GM12878 (cell line): ENCODE measurements around the gene MOGAT2. TPM values are rescaled to one million over a fixed set of nuclear protein-coding genes. Genes with fewer than 3 reads are reported as not detected.

Experiments used
- ATAC-seq: fragments of 200-7000 bp; cut with Tn5 transposase; 3 replicates; pipeline ENCODE4 v1.9.1; 2020; ENCODE audit warnings: mild to moderate bottlenecking, moderate library complexity
- BruUV-seq: library from RNA; stranded (reverse); fragments of 400-500 nt; replicated peaks from 2 replicates; lab custom pipeline; 2021; lab: Mats Ljungman, UMichigan
- CTCF ChIA-PET: fragments of 300-600 bp; sonication (Branson Sonifier 250); formaldehyde crosslinking; extraction: SDS; loops from one replicate; lab custom pipeline; 2021; ENCODE audit warnings: inconsistent platforms; lab: Yijun Ruan, JAX
- POLR2A ChIA-PET: fragments of 350-600 bp; formaldehyde crosslinking; extraction: SDS; loops from one replicate; lab custom pipeline; 2021; ENCODE audit warnings: inconsistent platforms; lab: Charles Lee
- RAD21 ChIA-PET: fragments of 300-600 bp; sonication (Branson Sonifier 250); formaldehyde crosslinking; loops from one replicate; lab custom pipeline; 2023; ENCODE audit warnings: antibody characterized with exemption; ENCODE audit not compliant: unreplicated experiment; lab: Charles Lee
- SMC1A ChIA-PET: fragments of 300-600 bp; sonication (Branson Sonifier 250); formaldehyde crosslinking; loops from one replicate; lab custom pipeline; 2023; ENCODE audit not compliant: unreplicated experiment, uncharacterized antibody; lab: Charles Lee
- DNase-seq: peaks from one replicate; pipeline ENCODE4 v3.0.0-alpha.2; 2011; ENCODE audit warnings: low read depth, low spot score
- FAIRE-seq: peaks from 3 replicates; lab custom pipeline; 2011; peaks lifted over from hg19 to GRCh38; lab: Jason Lieb, UNC
- H2AFZ ChIP-seq: 2 replicates; pipeline ENCODE4 v1.6.0; 2011; ENCODE audit warnings: low read depth, low read length, control low read depth; ENCODE audit not compliant: control insufficient read depth
- H3K27ac ChIP-seq: 2 replicates; pipeline ENCODE4 v1.5.1; 2011; ENCODE audit warnings: control low read depth; ENCODE audit not compliant: control insufficient read depth, insufficient read depth
- H3K27me3 ChIP-seq, 2 experiments: replicated peaks in 1 of 2; 2 replicates each; pipeline versions ENCODE4 v1.6.0 to v1.6.1; 2011; ENCODE audit warnings: low read length in 1 of 2; ENCODE audit not compliant: control insufficient read depth in 2 of 2, insufficient read depth in 2 of 2
- H3K36me3 ChIP-seq, 2 experiments: 2 replicates each; pipeline ENCODE4 v1.5.1; 2011; ENCODE audit warnings: low read length in 1 of 2; ENCODE audit not compliant: control insufficient read depth in 2 of 2, insufficient read depth in 2 of 2
- H3K4me1 ChIP-seq: 2 replicates; pipeline ENCODE4 v1.6.1; 2011; ENCODE audit warnings: mild to moderate bottlenecking, low read length, moderate library complexity, mixed read lengths; ENCODE audit not compliant: control insufficient read depth, insufficient read depth
- H3K4me2 ChIP-seq: 2 replicates; pipeline ENCODE4 v1.6.0; 2011; ENCODE audit warnings: control low read depth; ENCODE audit not compliant: control insufficient read depth, insufficient read depth
- H3K4me3 ChIP-seq: fragments of 200-600 bp; sonication (generic); 2 replicates; pipeline ENCODE4 v1.5.1; 2016
- H3K79me2 ChIP-seq: 2 replicates; pipeline ENCODE4 v1.6.0; 2011; ENCODE audit warnings: low read length; ENCODE audit not compliant: control insufficient read depth, insufficient read depth
- H3K9ac ChIP-seq: 2 replicates; pipeline ENCODE4 v1.8.0; 2011; ENCODE audit warnings: low read length, control low read depth, mixed read lengths; ENCODE audit not compliant: control insufficient read depth, insufficient read depth
- H3K9me3 ChIP-seq: replicated peaks from 3 replicates; pipeline ENCODE4 v1.5.1; 2011; ENCODE audit warnings: mild to moderate bottlenecking, low read length; ENCODE audit not compliant: control insufficient read depth, insufficient read depth
- H4K20me1 ChIP-seq: 2 replicates; pipeline ENCODE4 v1.6.0; 2011; ENCODE audit not compliant: control insufficient read depth, insufficient read depth
- BHLHE40 ChIP-seq, 2 experiments: fragments of 450-650 bp in 1 of 2; IDR thresholded peaks; 2 replicates each; pipeline ENCODE4 v1.6.1; 2011 to 2017; ENCODE audit warnings: low read depth in 2 of 2, borderline replicate concordance in 1 of 2, improper control_type of control experiment in 1 of 2, low read length in 1 of 2, mild to moderate bottlenecking in 1 of 2
- CREB1 ChIP-seq: IDR thresholded peaks from 2 replicates; pipeline ENCODE4 v1.6.1; 2012; ENCODE audit warnings: low read depth, mild to moderate bottlenecking, inconsistent platforms
- MEF2B ChIP-seq: fragments of 450-650 bp; IDR thresholded peaks from 2 replicates; pipeline ENCODE4 v1.6.1; 2018; ENCODE audit warnings: mild to moderate bottlenecking, moderate library complexity; ENCODE audit not compliant: partially characterized antibody, poor library complexity, severe bottlenecking
- NFYB ChIP-seq: IDR thresholded peaks from 2 replicates; pipeline ENCODE4 v1.6.1; 2011; ENCODE audit warnings: low read depth, mild to moderate bottlenecking, low read length, improper control_type of control experiment, moderate library complexity; ENCODE audit not compliant: insufficient read depth
- POU2F2 ChIP-seq: IDR thresholded peaks from 3 replicates; pipeline ENCODE4 v1.6.1; 2011; ENCODE audit warnings: low read depth, mild to moderate bottlenecking, low read length, borderline replicate concordance
- RUNX3 ChIP-seq: IDR thresholded peaks from 2 replicates; pipeline ENCODE4 v1.6.1; 2012; ENCODE audit warnings: low read length, inconsistent platforms
- SIN3A ChIP-seq: IDR thresholded peaks from 2 replicates; pipeline ENCODE4 v1.6.1; 2012; ENCODE audit warnings: low read depth, low read length, improper control_type of control experiment
- SP1 ChIP-seq: IDR thresholded peaks from one replicate; pipeline ENCODE4 v1.6.1; 2011; ENCODE audit warnings: low read depth, low read length
- WGBS: methylation state at CpG from one replicate; pipeline ENCODE4 v1.1.6; 2016; ENCODE audit warnings: low lambda C conversion rate; ENCODE audit not compliant: insufficient replicate concordance, insufficient coverage; ENCODE audit errors: missing lambda C conversion rate; 5-methylcytosine and 5-hydroxymethylcytosine counted together
- in situ Hi-C: fragments of 300-500 bp; cut with MboI; formaldehyde crosslinking; loops from 9 replicates; pipeline ENCODE4 v1.14.3; 2018; ENCODE audit warnings: mixed read lengths
- intact Hi-C: fragments of 100-400 bp; cut with micrococcal nuclease; formaldehyde crosslinking; loops from one replicate; pipeline ENCODE4 v1.14.2; 2022; ENCODE audit not compliant: unreplicated experiment
- polyA plus RNA-seq, 11 experiments: library from polyadenylated mRNA; depleted of rRNA in 4 of 11; unstranded in 6 of 11; stranded (reverse) in 5 of 11; fragments of >200 nt; fragmentation: Nextera tagmentation in 4 of 11; fragmentation: Illumina TruSeq in 1 of 11; extraction: Ambion mirVana in 4 of 11; extraction: Trizol in 1 of 11; gene quantifications; 1 replicate in 1 of 11; 2 replicates in 10 of 11; pipeline versions ENCODE4 v1.2.1 to v1.2.3, GENCODE V29; 2011 to 2016; ENCODE audit warnings: inconsistent platforms in 2 of 11, missing spikeins in 2 of 11, low read depth in 1 of 11
- total RNA-seq, 4 experiments: library from RNA; depleted of rRNA in 3 of 4; stranded (reverse); fragments of >200 nt in 3 of 4; fragmentation: Illumina TruSeq in 1 of 4; extraction: Trizol in 1 of 4; gene quantifications; 2 replicates each; pipeline versions ENCODE4 v1.2.1 to v1.2.3, GENCODE V29; 2013 to 2021
- TF ChIP-seq, protein P1 (sequence below): fragments of 450-650 bp; IDR thresholded peaks from 2 replicates; pipeline ENCODE4 v1.6.1; 2016; ENCODE audit warnings: mild to moderate bottlenecking
- TF ChIP-seq, protein P2 (sequence below): IDR thresholded peaks from 2 replicates; pipeline ENCODE4 v1.6.1; 2012; ENCODE audit warnings: mild to moderate bottlenecking, low read depth, low read length
- TF ChIP-seq, protein P3 (sequence below): fragments of 150-350 bp; IDR thresholded peaks from 2 replicates; pipeline ENCODE4 v1.6.1; 2016; ENCODE audit warnings: low read depth, low read length

Gene MOGAT2
- total and polyA plus RNA-seq, 10 of the 15 experiments (the other 5 are each of a cell fraction or from before 2014, with no cell fraction given), result 0.15 to 0.45 (median 0.22) TPM; not detected in 1

DNA sequence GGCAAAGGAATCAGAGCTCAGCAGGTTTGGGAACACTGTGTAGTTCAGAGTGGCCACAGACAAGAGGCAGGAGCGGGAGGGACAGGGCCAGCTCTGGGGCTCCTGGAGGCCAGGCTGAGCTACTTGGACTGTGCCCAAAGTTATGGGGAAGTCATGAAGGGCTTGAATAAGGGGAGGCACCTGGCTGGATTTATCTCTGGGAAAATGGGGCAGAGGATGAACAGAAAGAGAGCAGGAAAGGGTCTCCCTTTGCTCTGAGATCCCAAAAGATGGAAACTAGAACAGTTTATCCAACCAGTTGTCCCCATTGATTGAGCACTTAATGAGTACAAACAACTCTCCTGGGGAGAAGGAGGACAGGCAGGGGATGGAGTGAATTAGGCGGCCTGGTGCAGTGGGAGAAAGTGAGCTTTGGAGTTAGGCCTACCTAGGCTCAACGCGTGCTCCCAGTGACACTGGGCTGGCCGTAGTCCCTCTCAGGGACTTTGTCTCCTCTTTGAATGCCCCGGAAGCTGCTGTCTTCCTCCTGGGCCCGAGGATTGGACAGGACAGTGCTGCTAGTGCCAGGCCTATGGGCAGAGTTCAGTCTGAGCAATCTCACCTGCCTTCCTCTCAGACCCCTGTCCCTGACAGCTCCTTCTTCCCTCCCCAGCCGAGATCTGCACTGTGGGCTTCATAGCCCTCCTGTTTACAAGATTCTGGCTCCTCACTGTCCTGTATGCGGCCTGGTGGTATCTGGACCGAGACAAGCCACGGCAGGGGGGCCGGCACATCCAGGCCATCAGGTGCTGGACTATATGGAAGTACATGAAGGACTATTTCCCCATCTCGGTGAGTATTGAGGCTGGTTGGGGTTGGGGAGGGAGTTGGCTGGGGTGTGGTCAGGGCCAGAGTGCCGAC, 2.0 kb downstream of the MOGAT2 start (continued):
- TF ChIP-seq SIN3A, result no peak
- no peak for TF ChIP-seq NFYB
- no peak for TF ChIP-seq CREB1
- TF ChIP-seq RUNX3, result no peak

DNA sequence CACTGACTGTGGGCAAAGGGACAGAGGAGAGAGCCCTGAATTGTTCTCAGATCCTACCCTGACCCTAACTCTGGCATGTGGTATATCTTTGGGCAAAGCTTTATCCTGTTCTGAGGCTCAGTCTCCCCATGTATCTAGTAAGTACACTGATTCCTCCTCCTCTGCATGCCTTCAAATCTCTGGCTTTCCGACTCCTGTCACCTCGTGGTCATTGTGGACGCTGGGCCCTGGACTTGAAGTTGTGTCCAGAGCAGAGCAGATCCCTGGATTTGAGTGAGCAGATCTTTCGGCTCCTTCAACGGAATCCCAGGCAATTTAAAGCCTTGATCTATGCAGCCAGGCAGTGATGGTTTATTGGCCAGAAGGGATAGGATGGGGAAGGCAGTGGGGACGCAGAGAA, 3.0 kb downstream of the MOGAT2 start:
- ChIA-PET RAD21 (interaction anchor here (0.8 to 1.3 kb wide), 3 partner anchors 14 to 71 kb away, joined by 3 to 5 read pairs (median 3); no protein-coding TSS in a partner anchor), SMC1A (interaction anchor here (1.3 to 1.6 kb wide), 2 partner anchors 15 to 49 kb away, joined by 3 to 4 read pairs; no protein-coding TSS in a partner anchor)
- TF ChIP-seq, protein P1, sequence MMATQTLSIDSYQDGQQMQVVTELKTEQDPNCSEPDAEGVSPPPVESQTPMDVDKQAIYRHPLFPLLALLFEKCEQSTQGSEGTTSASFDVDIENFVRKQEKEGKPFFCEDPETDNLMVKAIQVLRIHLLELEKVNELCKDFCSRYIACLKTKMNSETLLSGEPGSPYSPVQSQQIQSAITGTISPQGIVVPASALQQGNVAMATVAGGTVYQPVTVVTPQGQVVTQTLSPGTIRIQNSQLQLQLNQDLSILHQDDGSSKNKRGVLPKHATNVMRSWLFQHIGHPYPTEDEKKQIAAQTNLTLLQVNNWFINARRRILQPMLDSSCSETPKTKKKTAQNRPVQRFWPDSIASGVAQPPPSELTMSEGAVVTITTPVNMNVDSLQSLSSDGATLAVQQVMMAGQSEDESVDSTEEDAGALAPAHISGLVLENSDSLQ, result no peak
- TF ChIP-seq, protein P2, sequence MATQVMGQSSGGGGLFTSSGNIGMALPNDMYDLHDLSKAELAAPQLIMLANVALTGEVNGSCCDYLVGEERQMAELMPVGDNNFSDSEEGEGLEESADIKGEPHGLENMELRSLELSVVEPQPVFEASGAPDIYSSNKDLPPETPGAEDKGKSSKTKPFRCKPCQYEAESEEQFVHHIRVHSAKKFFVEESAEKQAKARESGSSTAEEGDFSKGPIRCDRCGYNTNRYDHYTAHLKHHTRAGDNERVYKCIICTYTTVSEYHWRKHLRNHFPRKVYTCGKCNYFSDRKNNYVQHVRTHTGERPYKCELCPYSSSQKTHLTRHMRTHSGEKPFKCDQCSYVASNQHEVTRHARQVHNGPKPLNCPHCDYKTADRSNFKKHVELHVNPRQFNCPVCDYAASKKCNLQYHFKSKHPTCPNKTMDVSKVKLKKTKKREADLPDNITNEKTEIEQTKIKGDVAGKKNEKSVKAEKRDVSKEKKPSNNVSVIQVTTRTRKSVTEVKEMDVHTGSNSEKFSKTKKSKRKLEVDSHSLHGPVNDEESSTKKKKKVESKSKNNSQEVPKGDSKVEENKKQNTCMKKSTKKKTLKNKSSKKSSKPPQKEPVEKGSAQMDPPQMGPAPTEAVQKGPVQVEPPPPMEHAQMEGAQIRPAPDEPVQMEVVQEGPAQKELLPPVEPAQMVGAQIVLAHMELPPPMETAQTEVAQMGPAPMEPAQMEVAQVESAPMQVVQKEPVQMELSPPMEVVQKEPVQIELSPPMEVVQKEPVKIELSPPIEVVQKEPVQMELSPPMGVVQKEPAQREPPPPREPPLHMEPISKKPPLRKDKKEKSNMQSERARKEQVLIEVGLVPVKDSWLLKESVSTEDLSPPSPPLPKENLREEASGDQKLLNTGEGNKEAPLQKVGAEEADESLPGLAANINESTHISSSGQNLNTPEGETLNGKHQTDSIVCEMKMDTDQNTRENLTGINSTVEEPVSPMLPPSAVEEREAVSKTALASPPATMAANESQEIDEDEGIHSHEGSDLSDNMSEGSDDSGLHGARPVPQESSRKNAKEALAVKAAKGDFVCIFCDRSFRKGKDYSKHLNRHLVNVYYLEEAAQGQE, result no peak
- TF ChIP-seq MEF2B (no peak), BHLHE40 (IDR thresholded peaks at IDR 0.05; ENCODE audit: borderline replicate concordance in 1 of 2, low read depth in 2 of 2, low read length in 1 of 2) (no peak), POU2F2 (no peak), SP1 (no peak)
- TF ChIP-seq, protein P3, sequence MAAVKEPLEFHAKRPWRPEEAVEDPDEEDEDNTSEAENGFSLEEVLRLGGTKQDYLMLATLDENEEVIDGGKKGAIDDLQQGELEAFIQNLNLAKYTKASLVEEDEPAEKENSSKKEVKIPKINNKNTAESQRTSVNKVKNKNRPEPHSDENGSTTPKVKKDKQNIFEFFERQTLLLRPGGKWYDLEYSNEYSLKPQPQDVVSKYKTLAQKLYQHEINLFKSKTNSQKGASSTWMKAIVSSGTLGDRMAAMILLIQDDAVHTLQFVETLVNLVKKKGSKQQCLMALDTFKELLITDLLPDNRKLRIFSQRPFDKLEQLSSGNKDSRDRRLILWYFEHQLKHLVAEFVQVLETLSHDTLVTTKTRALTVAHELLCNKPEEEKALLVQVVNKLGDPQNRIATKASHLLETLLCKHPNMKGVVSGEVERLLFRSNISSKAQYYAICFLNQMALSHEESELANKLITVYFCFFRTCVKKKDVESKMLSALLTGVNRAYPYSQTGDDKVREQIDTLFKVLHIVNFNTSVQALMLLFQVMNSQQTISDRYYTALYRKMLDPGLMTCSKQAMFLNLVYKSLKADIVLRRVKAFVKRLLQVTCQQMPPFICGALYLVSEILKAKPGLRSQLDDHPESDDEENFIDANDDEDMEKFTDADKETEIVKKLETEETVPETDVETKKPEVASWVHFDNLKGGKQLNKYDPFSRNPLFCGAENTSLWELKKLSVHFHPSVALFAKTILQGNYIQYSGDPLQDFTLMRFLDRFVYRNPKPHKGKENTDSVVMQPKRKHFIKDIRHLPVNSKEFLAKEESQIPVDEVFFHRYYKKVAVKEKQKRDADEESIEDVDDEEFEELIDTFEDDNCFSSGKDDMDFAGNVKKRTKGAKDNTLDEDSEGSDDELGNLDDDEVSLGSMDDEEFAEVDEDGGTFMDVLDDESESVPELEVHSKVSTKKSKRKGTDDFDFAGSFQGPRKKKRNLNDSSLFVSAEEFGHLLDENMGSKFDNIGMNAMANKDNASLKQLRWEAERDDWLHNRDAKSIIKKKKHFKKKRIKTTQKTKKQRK, result no peak

More for the DNA sequence above, 3.0 kb downstream of the MOGAT2 start:
- ChIA-PET CTCF (interaction anchor here (1.0 to 2.8 kb wide), 4 partner anchors 15 to 510 kb away, joined by 3 to 18 read pairs (median 4); no protein-coding TSS in a partner anchor), POLR2A (no interaction called here)
- ATAC-seq, result no peak
- H3K9ac ChIP-seq, result no peak overlapping the region
- H3K27ac ChIP-seq, result no peak overlapping the region
- intact Hi-C loops (no loop called here), in situ Hi-C loops (no loop called here)
- no peaks in the 10 kb centered on the region for H3K36me3 ChIP-seq
- DNase-seq, result no peak
- no TSS peak for BruUV-seq
- H3K4me1 ChIP-seq, result peaks cover 11% of the 10 kb centered on the region
- H3K4me2 ChIP-seq, result no peak overlapping the region
- H3K79me2 ChIP-seq, result no peaks in the 10 kb centered on the region
- no peaks in the 10 kb centered on the region for H3K9me3 ChIP-seq
- no peak overlapping the region for H3K4me3 ChIP-seq
- H2AFZ ChIP-seq, result no peak overlapping the region
- no peak for FAIRE-seq
- no peaks in the 10 kb centered on the region for H3K27me3 ChIP-seq
- 86% methylated on average over 6 of the region's 6 CpGs for WGBS
- H4K20me1 ChIP-seq, result no peaks in the 10 kb centered on the region
